Mucosa of descending colon (tissue), 3 donors: ENCODE data around the gene TIMM17B. TPM values are rescaled to one million over a fixed set of nuclear protein-coding genes. Genes with fewer than 3 reads are reported as not detected.

Source experiments
- ATAC-seq: fragments of 200-7000 bp; cut with Tn5 transposase; one replicate; pipeline ENCODE4 v1.9.1; 2020; ENCODE audit warnings: mild to moderate bottlenecking, moderate library complexity
- DNase-seq, 3 donors: peaks; one replicate each; pipeline ENCODE4 v3.0.0-alpha.2; 2020
- H3K36me3 ChIP-seq: fragments of 200-600 bp; one replicate; pipeline ENCODE4 v1.8.0; 2021; ENCODE audit warnings: low read depth, mild to moderate bottlenecking
- H3K4me1 ChIP-seq: fragments of 200-600 bp; one replicate; pipeline ENCODE4 v1.8.0; 2021; ENCODE audit warnings: low read depth, mild to moderate bottlenecking
- H3K4me3 ChIP-seq: fragments of 200-600 bp; one replicate; pipeline ENCODE4 v1.8.0; 2021; ENCODE audit warnings: mild to moderate bottlenecking
- H3K9me3 ChIP-seq: fragments of 200-600 bp; one replicate; pipeline ENCODE4 v1.8.0; 2021; ENCODE audit warnings: mild to moderate bottlenecking
- CTCF ChIP-seq: fragments of 200-600 bp; IDR thresholded peaks from one replicate; pipeline ENCODE4 v1.8.0; 2022; ENCODE audit warnings: antibody characterized with exemption, mild to moderate bottlenecking
- intact Hi-C, 2 donors: fragments of 100-400 bp; cut with DNase I in 1 of 2; cut with micrococcal nuclease in 1 of 2; formaldehyde crosslinking; loops; one replicate each; pipeline versions ENCODE4 v1.11.0 to v1.11.1; 2022; cut with DNase I, micrococcal nuclease
- total RNA-seq, 3 donors: library from RNA; stranded (reverse); fragmentation: NEBNext Ultra II Directional in 2 of 3; extraction: Animal tissue kit (Norgen Biotek cat#: 25700) in 2 of 3; gene quantifications; one replicate each; pipeline versions ENCODE4 v1.2.1 to v1.2.4, GENCODE V29; 2021 to 2023
- donor health status: DM: no; HTN: no; CAD: no; lungs with moderate emphysema.
- donor health status: DM: no; HTN: no; CAD: no.
- donor health status: DM: no; HTN: yes; CAD: no.

TIMM17B gene
- total RNA-seq, 3 donors from 2014 or later = 43.4 to 49.0 (median 46.0) TPM

GRCh38 chrX:48919947-48920717 is 22.6 kb upstream of the TIMM17B start:
- DNase-seq (no peak), ATAC-seq (no peak)
- intact Hi-C loops = no loop called here
- Histone ChIP-seq H3K4me1 (no peaks in the 10 kb centered on the region), H3K9me3 (no peaks in the 10 kb centered on the region), H3K4me3 (no peak overlapping the region), H3K36me3 (no peaks in the 10 kb centered on the region)
- no peak for TF ChIP-seq CTCF

DNA sequence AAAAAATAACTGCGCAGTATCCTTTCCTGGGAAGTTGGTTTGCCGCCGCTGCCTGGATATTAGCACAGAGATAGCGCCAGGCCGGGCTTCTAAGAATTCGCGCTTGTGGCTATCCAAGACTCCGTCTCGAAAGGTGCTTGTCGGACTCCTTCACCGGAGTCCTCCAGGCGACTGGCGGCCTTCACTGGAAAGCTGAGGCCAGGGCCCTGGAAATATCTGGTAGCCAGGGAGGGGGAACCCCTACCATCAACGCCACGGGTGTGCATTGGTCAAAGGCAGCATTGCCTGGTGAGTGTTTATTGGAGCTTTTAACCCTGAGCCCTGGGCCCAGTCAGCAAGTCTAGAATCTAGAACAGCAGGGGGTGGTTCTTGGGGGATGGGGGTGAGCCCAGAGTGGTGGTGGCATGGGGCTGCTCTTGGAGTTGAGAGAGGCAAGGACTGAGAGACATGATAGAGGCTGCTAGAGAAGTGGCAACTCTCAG is 21.8 kb upstream of the TIMM17B start:
- no peaks in the 10 kb centered on the region for H3K9me3 ChIP-seq
- TF ChIP-seq CTCF = no peak
- no peaks in the 10 kb centered on the region for H3K36me3 ChIP-seq
- H3K4me3 ChIP-seq = no peak overlapping the region
- no peaks in the 10 kb centered on the region for H3K4me1 ChIP-seq
- DNase-seq = no peak
- intact Hi-C loops = no loop called here
- ATAC-seq = peak; percentile 3

DNA sequence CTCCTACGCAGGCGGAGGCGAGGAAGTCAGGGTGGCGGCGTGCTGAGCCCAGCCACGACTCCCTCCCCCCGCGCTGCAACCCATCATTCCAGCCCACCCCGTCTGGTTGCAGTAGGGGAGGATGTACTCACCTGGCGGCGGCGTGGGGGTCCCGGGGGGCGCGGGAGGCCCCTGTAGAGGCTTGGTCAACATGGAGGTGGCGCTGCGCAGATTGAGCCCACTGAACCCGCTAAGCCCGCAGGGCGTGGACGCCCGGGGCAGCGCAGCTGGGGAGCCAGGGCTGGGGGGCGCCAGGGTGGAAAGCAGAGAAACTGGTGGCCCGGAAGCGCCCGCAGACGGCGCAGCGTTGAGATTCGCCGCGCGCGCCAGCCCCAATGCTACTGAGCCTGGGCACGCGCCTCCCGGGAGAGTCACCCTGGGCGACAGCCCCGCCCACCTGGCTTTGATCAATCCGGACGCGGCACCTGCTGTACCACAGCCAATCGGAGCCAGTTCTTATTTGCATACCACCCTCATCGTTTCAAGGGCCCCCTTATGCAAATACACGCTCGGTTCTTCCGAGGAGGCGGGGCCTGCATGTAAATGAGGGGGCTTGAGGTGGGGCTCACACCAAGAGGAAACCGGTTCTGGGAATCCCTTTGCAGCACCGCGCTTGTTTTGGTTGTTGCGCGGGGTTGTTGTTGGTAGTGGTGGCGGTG is 21.2 kb upstream of the TIMM17B start, which contains the start of gene PIM2:
PIM2 (minus strand) TSS at position 382 of the 698 bp plus-strand sequence; CDS start at position 192, 190 bp downstream.
- Histone ChIP-seq H3K9me3 (no peaks in the 10 kb centered on the region), H3K4me3 (peak within 1 kb of the TSS; percentile 38), H3K36me3 (no peaks in the 10 kb centered on the region), H3K4me1 (no peaks in the 10 kb centered on the region)
- intact Hi-C loops = no loop called here
- peak; percentile 91 to 96 (median 93) for DNase-seq
- peak; percentile 87 for ATAC-seq
- TF ChIP-seq CTCF = no peak

GRCh38 chrX:48918301-48918642 is 20.7 kb upstream of the TIMM17B start:
- ATAC-seq (no peak), DNase-seq (peak in 1 of 3 donors; percentile 59)
- Histone ChIP-seq H3K36me3 (no peaks in the 10 kb centered on the region), H3K4me3 (peak overlapping the region; percentile 38), H3K9me3 (no peaks in the 10 kb centered on the region), H3K4me1 (no peaks in the 10 kb centered on the region)
- no peak for TF ChIP-seq CTCF
- intact Hi-C loops = no loop called here

- H3K36me3 ChIP-seq = no peaks in the 10 kb centered on the region
- TF ChIP-seq CTCF = peak; percentile 86
- intact Hi-C loops = no loop called here
- no peaks in the 10 kb centered on the region for H3K4me1 ChIP-seq
- H3K4me3 ChIP-seq = no peak overlapping the region
- ATAC-seq (peak; percentile 80), DNase-seq (peak; percentile 92 to 94 (median 92))
- H3K9me3 ChIP-seq = no peaks in the 10 kb centered on the region
Measured at GRCh38 chrX:48917139-48918001, 19.8 kb upstream of the TIMM17B start.
